Activated T-helper 1 cell treated with Interleukin-2 at 50 U/mL for 16 hours (primary cell): ENCODE data around the gene PDS5B.
"Not testable (repeated sequence)": the region's sequence is repeated elsewhere in the genome, so short reads cannot be mapped to it uniquely, and the experiment has no call there.

Experiments used
- DNase-seq: peaks from one replicate; pipeline ENCODE4 v3.0.0-alpha.2; 2020; ENCODE audit warnings: low read depth

The PDS5B gene

DNA sequence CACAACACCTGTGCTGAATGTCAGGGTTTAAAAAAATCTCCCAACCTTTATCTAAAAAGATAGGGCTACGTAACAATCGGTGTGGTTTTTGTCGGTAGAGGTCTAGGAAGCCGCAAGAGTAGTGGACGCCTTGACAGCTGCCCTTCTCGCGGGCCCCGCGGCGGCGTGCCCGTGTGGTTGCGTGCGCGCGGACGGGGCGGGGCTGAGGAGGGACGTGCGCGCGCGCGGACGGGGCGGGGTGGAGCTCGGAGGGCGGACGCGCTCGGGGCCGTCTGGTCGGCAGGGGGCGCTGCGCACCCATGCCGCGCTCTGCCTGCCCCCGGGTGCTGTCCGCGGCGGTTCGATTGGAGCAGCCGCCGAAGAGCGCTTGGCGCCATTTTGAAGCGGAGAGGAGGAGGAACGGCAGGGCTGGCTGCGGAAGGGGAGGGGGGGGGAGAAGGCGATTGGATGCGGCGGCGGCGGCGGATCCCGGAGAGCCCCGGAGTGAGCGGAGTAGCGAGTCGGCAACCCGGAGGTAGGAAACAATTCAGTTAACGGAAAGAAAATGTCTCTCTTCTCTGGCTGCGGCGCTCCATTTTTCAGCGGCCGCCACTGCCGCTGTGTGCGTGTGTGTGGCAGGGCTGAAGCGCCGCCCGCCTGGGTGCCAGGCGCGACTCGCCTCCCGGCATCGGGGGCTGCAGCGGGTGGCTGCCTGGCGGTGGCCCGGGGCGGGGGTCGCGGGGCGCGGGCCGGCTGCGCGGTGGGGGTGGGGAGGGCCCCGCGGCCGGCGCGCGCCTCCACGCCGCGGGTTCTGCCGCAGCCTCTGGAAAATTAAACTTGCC lies at the start of gene PDS5B:
Gene PDS5B (plus strand): TSS at position 373 of the 821 bp plus-strand sequence. CDS start 62,321 bp downstream, outside the sequence.
- DNase-seq: peak; percentile 96

DNA sequence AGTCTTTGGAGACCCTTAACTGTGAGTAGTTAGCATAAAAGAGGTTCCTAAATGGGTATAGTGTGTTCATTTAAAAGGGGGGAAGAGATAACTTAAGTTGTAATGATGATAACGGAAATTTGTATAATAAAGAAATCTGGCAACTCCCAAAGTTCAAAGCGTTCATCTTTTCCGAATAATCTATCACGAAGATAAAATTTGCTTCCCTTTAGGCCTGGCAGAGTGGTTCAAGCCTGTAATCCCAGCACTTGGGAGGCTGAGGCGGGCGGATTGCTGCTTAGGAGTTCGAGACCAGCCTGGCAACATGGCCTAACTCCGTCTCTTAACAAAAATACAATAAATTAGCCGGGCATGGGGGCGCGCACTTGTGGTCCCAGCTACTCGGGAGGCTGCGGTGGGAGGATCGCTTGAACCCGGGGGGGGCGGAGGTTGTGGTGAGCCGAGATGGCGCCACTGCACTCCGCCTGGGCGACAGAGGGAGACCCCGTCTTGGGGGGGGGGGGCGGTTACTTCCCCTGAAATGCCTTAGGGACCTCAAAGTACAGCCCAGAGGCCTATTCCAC lies 48.6 kb upstream of the PDS5B start:
- DNase-seq: peak; percentile 7

DNA sequence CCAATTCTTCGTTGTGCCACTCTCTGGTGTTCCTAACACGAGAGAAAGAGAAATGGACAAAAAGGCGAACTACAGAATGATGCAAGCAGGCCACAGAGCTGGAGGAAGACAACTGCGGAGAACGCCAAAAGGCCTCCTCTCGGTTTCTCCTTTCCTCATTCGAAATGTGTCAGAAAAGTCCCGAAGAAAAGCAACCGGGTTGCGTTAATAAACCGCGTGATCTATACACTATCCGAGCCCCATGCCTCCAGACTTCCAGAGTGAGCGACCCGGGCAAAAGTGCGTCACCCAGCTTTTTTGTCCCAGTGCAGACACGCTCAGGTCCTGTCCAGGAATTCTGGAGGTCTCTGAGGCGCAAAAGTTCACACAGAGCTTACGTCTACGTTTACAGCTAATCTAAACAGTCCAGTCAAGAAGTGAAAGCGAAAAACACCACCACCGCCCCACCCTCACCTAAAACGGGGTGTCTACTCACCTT lies 48.1 kb upstream of the PDS5B start:
- no peak for DNase-seq

- DNase-seq: peak; percentile 79
These were observed 47.5 kb upstream of the PDS5B start, which contains the start of gene N4BP2L2 for GRCh38 chr13:32538621-32539246. N4BP2L2 (minus strand) TSS chr13:32538795; CDS start chr13:32537027, 1,768 bp downstream.

DNA sequence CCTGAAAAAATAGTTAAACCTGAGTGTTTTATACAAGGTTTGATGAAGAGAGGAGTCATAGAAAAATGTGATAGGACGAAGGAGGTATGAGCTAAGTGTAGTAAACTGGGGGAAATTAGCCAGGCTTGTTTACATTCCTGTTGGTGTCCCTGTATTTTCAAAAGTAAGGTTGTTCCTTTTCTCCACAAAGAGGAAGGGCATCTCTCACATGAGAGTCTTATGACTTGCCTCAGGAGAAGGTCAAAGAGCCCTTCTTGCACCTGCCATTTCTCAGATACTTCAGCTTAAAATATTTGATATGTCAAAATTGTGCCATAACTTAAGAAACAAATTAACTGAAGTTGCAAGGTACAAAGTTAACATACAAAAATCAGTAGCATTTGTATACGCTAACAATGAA lies 44.0 kb upstream of the PDS5B start:
- DNase-seq: no peak

GRCh38 chr13:32545083-32545482 lies 41.2 kb upstream of the PDS5B start:
- no peak for DNase-seq

DNA sequence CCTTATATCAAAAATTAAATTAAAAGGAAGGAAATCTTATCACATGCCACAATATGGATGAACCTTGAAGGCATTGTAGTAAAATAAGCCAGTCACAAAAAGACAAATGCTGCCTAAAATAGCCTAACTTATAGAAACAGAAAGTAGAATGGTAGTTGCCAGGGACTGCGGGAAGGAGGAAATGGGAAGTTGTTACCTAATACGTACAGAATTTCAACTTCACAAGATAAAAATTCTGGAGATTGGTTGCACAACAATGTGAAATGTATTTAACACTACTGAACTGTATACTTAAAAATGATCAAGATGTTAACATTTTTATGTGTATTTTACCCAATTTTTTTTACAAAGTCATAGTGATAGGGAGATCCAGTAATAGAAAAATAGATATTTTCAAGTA lies 37.4 kb upstream of the PDS5B start:
- no peak for DNase-seq

GRCh38 chr13:32549788-32550187 lies 36.5 kb upstream of the PDS5B start:
- DNase-seq: no peak

DNA sequence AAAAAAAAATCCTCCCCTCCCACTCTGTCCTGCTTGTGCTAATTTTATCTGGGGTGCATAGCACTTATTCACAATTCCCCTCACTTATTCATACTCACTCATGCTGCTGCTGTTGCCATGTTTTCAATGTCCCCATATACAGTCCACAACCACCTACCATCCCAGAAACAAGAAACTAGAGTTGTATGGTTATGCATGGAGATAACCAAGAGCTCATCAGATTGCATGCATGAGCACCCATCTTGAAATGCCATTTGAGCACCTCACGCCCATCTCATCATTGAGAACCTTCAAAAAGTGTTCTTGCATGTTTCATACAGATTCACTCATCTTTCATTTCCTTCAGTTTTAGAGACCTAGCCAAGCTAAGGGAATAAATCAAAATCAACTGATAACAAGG lies 32.5 kb upstream of the PDS5B start:
- DNase-seq: no peak

- DNase-seq: no peak
These were observed 30.6 kb upstream of the PDS5B start for GRCh38 chr13:32555613-32556012.

DNA sequence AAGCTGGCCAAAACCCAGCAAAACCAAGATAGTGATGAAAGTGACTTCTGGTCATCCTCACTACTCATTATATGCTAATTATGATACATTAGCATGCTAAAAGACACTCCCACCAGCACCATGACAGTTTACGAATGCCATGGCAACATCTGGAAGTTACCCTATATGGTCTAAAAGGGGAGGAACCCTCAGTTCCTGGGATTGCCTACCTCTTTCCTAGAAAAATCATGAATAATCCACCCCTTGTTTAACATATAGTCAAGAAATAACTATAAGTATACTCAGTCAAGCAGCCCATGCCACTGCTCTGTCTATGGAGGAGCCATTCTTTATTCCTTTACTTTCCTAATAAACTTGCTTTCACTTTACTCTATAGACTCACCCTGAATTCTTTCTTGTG lies 25.4 kb upstream of the PDS5B start:
- not testable (repeated sequence) for DNase-seq

- DNase-seq: not testable (repeated sequence)
These were observed 10.6 kb upstream of the PDS5B start for GRCh38 chr13:32575687-32576086.

GRCh38 chr13:32577032-32577431 lies 9.2 kb upstream of the PDS5B start:
- DNase-seq: no peak

- DNase-seq: no peak
These were observed 5.0 kb upstream of the PDS5B start for GRCh38 chr13:32581177-32581786.

DNA sequence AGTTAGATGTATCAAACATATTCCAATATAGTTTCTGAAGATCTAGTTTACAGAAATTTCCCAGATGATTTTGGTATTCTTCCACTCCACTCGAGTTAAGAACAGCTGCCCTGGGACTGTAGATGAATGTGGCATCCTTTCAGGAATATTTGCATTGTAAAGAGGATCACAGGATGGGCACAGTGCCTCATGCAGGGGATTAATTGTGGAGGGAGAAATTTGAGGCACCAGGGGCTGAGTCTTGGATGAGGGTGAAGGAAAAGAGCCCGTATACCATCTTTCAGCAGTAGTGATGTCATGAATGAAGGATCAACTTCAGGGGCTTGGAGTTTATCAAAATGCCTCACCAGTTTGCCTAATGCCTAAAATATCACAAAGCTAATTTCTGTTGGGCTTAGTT lies 4.0 kb upstream of the PDS5B start:
- DNase-seq: no peak

DNA sequence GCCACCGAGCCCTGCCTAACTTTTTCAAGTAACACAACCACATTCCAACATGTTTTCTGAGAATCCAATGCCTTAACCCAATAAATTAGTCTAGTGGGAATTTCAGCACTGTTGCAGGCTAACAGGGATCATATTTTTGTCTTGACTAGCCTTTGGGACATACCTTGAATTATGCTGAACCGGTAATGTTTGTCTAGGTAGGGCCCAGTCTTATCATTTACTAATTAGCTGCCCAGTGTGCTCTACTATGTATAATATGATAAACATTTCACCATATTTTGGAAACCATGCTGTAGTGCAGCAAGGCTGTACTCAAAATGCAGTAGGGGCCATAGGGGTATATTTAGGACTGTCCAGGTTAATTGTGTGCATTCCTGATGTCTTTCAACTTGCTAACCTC lies 3.3 kb upstream of the PDS5B start:
- DNase-seq: no peak

- DNase-seq: no peak
These were observed 637 bp upstream of the PDS5B start for GRCh38 chr13:32585550-32586079.

DNA sequence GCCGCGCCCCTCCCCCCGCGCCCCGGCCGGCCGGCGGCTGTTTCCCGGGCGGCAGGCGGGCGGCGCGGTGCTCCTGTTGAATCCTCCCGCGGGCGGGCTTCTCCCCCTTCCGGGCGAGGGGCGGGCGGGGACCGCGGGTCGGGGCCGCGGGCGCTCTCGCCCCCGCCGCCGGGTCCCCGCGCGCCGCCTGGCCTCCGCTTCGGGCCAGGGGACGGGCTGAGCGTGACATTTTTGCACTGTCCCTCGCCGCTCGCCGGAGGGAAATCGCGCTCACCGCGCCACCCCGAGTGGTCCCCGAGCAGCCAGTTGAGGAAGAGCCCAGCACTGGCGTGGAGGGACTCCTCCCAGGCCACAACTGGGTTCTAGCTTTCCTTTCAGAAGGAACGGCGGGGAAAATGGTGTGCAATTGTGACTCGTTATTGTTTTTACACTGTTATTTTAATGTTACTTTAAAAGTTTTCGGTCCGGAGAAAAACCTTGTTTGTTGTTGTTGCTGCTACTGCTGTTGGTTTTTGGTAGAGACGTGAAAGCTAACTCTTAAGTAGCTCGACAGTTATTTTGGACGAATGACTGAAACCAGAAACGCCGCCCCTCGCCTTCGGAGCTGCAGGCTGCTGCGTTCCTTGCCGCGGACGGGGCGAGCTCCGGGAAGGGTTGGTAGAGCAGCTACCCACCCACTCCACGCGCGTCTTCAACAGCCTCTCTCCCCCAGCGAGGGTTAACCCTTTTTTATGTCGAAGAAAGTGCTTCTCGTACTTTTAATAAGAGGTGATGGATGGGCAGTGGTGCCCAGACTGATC lies 959 bp downstream of the PDS5B start:
- peak; percentile 29 for DNase-seq

DNA sequence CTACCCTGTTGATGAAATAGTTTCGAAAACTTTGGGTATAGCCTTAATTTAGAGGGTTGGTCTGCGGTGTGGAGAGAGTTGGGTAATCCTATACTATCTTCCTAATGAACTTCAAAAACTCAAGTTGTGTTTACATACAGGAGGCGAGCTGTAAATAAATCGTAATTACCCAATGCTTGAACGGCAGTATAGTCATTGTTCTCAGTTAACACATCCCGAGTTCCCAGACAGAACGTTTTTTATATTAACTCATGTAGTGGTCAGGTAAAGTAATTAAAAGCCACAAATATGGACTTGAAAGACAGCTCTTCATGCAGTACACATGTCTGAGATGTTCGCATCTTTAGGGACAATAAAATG lies 1.5 kb downstream of the PDS5B start:
- no peak for DNase-seq

DNA sequence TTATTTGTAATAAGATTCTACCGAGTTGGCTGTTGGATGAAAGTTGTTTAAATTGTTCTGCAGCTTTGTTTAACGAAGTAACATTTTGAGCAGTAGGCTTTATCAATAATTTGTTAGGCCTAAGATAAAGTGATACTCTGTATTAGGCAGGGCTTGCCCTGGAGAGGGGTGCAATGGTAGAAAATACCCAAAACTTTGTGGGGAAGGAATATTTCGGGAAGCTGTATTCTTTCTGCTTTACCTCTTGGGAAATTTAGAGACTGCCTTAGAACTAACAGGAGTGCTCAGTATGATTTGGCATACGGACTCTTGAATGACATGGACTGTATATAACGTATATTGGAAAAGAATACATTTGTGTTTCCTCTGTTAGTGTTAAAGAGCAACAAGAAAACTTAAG lies 2.5 kb downstream of the PDS5B start:
- no peak for DNase-seq

DNA sequence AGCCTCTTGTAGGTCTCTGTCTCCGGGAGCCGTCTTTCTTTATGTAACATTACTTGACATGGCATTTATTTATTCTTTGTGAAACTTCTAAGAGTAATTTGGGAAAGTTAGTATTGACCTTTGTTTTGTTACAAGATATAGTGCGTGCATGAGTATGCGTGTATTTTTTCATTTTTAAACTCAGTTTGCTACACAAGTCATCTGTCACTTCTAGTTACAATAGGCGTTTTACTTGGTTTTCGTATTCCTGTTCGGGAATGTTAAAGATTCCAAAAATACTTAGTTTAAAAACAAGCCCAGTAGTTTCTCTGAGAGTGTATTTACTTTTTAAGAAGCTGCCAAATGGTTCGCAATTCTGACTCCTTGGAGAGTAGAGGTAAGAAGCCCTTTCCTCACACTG lies 3.2 kb downstream of the PDS5B start:
- no peak for DNase-seq

- no peak for DNase-seq
These were observed 4.0 kb downstream of the PDS5B start for GRCh38 chr13:32590266-32590665.
